ENCODE data around the gene TCERG1L.
"Not testable (repeated sequence)": the region's sequence is repeated elsewhere in the genome, so short reads cannot be mapped to it uniquely, and the experiment has no call there.

The TCERG1L gene

GRCh38 chr10:131141645-131142516, 169.6 kb downstream of the TCERG1L start:
- Histone ChIP-seq H3K9me3 (replicated peaks; ENCODE audit: low read length) (peaks cover 21% of the 10 kb centered on the region), H3K36me3 (ENCODE audit: insufficient read depth, low read length) (no peaks in the 10 kb centered on the region), H3K27me3 (ENCODE audit: control insufficient read depth, insufficient read depth, low read length) (no peaks in the 10 kb centered on the region), H3K4me2 (ENCODE audit: low read length) (no peak overlapping the region), H3K4me3 (ENCODE audit: low read length) (no peak overlapping the region), H3K4me1 (ENCODE audit: control insufficient read depth, insufficient read depth, low read length) (no peaks in the 10 kb centered on the region), H3K9ac (ENCODE audit: low read depth, low read length) (no peak overlapping the region)

DNA sequence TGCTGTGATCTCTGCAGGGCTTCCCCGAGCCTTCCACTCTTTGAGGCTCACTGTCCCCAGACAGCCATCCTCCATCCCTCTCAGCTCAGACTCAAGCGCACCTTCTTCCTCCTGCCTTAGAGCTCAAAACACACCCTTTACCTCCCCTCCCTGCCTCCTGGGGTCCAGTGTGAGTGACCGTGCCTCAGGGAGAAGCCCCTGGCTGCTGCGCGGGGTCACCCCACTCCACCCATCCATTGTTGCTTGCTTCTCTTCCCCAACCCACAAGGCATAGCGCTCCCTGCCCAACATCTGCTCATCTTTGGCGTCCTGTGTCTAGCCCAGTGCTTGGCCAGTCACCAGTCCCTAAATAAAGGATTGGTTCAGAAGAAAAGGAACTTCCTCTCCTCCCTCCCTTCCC, 170.3 kb downstream of the TCERG1L start:
- Histone ChIP-seq H3K9me3 (replicated peaks; ENCODE audit: low read length) (peaks cover 21% of the 10 kb centered on the region), H3K4me3 (ENCODE audit: low read length) (no peak overlapping the region), H3K27me3 (ENCODE audit: control insufficient read depth, insufficient read depth, low read length) (no peaks in the 10 kb centered on the region), H3K36me3 (ENCODE audit: insufficient read depth, low read length) (no peaks in the 10 kb centered on the region), H3K4me2 (ENCODE audit: low read length) (no peak overlapping the region), H3K4me1 (ENCODE audit: control insufficient read depth, insufficient read depth, low read length) (no peaks in the 10 kb centered on the region), H3K9ac (ENCODE audit: low read depth, low read length) (no peak overlapping the region)

DNA sequence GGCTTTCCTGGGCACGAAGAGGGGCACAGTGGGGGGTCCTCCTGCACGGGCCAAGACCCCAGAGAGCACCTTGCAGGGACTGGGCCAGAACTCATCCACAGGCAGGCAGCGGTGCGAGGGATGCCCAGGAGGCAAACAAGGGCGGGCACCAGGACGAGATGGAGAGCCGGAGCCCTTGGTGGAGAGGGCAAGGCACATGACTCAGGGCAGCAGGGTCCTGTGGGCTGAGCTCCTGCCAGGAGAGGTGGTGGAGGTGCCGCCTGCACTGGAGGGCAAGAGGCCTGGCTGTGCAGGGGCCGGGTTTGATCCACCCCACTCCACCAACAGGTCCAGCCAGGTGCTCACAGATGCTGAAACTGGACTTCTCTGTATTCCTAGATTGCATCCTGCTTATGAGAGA, 170.9 kb downstream of the TCERG1L start:
- Histone ChIP-seq H3K4me1 (ENCODE audit: control insufficient read depth, insufficient read depth, low read length) (no peaks in the 10 kb centered on the region), H3K36me3 (ENCODE audit: insufficient read depth, low read length) (no peaks in the 10 kb centered on the region), H3K4me2 (ENCODE audit: low read length) (no peak overlapping the region), H3K27me3 (ENCODE audit: control insufficient read depth, insufficient read depth, low read length) (no peaks in the 10 kb centered on the region), H3K9ac (ENCODE audit: low read depth, low read length) (no peak overlapping the region), H3K9me3 (replicated peaks; ENCODE audit: low read length) (peaks cover 21% of the 10 kb centered on the region), H3K4me3 (ENCODE audit: low read length) (no peak overlapping the region)

GRCh38 chr10:131137223-131137622, 174.3 kb downstream of the TCERG1L start:
- Histone ChIP-seq H3K9ac (ENCODE audit: low read depth, low read length) (no peak overlapping the region), H3K27me3 (ENCODE audit: control insufficient read depth, insufficient read depth, low read length) (no peaks in the 10 kb centered on the region), H3K4me3 (ENCODE audit: low read length) (no peak overlapping the region), H3K4me2 (ENCODE audit: low read length) (no peak overlapping the region), H3K9me3 (replicated peaks; ENCODE audit: low read length) (peaks cover 19% of the 10 kb centered on the region), H3K36me3 (ENCODE audit: insufficient read depth, low read length) (no peaks in the 10 kb centered on the region), H3K4me1 (ENCODE audit: control insufficient read depth, insufficient read depth, low read length) (no peaks in the 10 kb centered on the region)

- H3K9ac ChIP-seq (ENCODE audit: low read depth, low read length); H3K36me3 ChIP-seq (ENCODE audit: insufficient read depth, low read length); H3K27me3 ChIP-seq (ENCODE audit: control insufficient read depth, insufficient read depth, low read length); H3K4me3 ChIP-seq (ENCODE audit: low read length); H3K4me1 ChIP-seq (ENCODE audit: control insufficient read depth, insufficient read depth, low read length); H3K4me2 ChIP-seq (ENCODE audit: low read length): not testable (repeated sequence)
- H3K9me3 ChIP-seq (replicated peaks; ENCODE audit: low read length), result peaks cover 18% of the 10 kb centered on the region
These were observed 175.2 kb downstream of the TCERG1L start for GRCh38 chr10:131136336-131136735.

DNA sequence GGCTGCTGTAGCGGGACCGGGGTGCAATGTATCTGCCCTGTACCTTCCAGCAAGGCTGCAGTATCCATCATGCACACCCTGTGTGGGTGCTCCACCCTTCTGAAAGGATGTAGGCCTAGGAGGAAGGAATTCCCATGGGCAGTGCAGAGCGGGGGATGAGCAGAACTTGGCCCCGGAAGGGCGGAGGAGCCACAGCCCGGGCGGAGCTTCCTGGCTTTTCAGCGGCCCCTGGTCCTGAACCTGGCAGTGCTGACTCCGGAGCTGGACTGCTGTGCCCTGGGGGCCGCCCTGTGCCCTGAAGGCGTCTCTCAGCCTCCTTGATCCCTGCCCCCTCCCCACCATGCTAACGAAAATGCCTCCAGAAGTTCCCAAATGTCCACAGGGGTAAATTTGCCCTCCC, 175.8 kb downstream of the TCERG1L start:
- Histone ChIP-seq H3K9me3 (replicated peaks; ENCODE audit: low read length) (peaks cover 12% of the 10 kb centered on the region), H3K27me3 (ENCODE audit: control insufficient read depth, insufficient read depth, low read length) (no peaks in the 10 kb centered on the region), H3K4me1 (ENCODE audit: control insufficient read depth, insufficient read depth, low read length) (no peaks in the 10 kb centered on the region), H3K9ac (ENCODE audit: low read depth, low read length) (no peak overlapping the region), H3K36me3 (ENCODE audit: insufficient read depth, low read length) (no peaks in the 10 kb centered on the region), H3K4me3 (ENCODE audit: low read length) (no peak overlapping the region), H3K4me2 (ENCODE audit: low read length) (no peak overlapping the region)

GRCh38 chr10:131134651-131135050, 176.9 kb downstream of the TCERG1L start:
- H3K4me3 ChIP-seq (ENCODE audit: low read length), result no peak overlapping the region
- H3K36me3 ChIP-seq (ENCODE audit: insufficient read depth, low read length), result no peaks in the 10 kb centered on the region
- H3K9me3 ChIP-seq (replicated peaks; ENCODE audit: low read length), result peaks cover 8% of the 10 kb centered on the region
- H3K27me3 ChIP-seq (ENCODE audit: control insufficient read depth, insufficient read depth, low read length), result no peaks in the 10 kb centered on the region
- no peaks in the 10 kb centered on the region for H3K4me1 ChIP-seq (ENCODE audit: control insufficient read depth, insufficient read depth, low read length)
- no peak overlapping the region for H3K9ac ChIP-seq (ENCODE audit: low read depth, low read length)
- no peak overlapping the region for H3K4me2 ChIP-seq (ENCODE audit: low read length)

- Histone ChIP-seq H3K9me3 (replicated peaks; ENCODE audit: low read length) (peaks cover 8% of the 10 kb centered on the region), H3K9ac (ENCODE audit: low read depth, low read length) (no peak overlapping the region), H3K27me3 (ENCODE audit: control insufficient read depth, insufficient read depth, low read length) (no peaks in the 10 kb centered on the region), H3K4me2 (ENCODE audit: low read length) (no peak overlapping the region), H3K36me3 (ENCODE audit: insufficient read depth, low read length) (no peaks in the 10 kb centered on the region), H3K4me3 (ENCODE audit: low read length) (no peak overlapping the region), H3K4me1 (ENCODE audit: control insufficient read depth, insufficient read depth, low read length) (no peaks in the 10 kb centered on the region)
These were observed 177.4 kb downstream of the TCERG1L start for GRCh38 chr10:131134001-131134576.

DNA sequence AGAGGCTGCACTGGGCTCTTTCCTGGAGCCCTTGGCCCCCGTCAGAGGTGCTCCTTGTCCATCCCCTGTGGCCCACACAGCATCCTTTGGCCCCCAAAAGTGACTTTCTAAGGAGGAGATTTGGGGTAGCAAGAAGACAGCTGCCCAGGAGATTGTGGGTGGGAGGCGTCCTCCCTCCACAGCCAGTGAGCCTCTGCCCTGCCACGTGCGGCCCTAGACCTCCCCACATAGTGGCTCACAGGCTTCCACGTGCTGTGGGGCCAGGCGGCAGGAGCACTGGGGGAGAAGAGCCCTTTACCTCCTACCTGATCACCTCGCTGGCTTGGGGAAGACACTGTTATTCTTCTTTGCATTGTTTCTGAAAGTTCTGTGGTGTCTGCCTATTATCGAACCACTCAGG, 178.8 kb downstream of the TCERG1L start:
- Histone ChIP-seq H3K4me1 (ENCODE audit: control insufficient read depth, insufficient read depth, low read length) (no peaks in the 10 kb centered on the region), H3K4me2 (ENCODE audit: low read length) (no peak overlapping the region), H3K27me3 (ENCODE audit: control insufficient read depth, insufficient read depth, low read length) (no peaks in the 10 kb centered on the region), H3K4me3 (ENCODE audit: low read length) (no peak overlapping the region), H3K36me3 (ENCODE audit: insufficient read depth, low read length) (no peaks in the 10 kb centered on the region), H3K9me3 (replicated peaks; ENCODE audit: low read length) (peaks cover 16% of the 10 kb centered on the region), H3K9ac (ENCODE audit: low read depth, low read length) (no peak overlapping the region)

DNA sequence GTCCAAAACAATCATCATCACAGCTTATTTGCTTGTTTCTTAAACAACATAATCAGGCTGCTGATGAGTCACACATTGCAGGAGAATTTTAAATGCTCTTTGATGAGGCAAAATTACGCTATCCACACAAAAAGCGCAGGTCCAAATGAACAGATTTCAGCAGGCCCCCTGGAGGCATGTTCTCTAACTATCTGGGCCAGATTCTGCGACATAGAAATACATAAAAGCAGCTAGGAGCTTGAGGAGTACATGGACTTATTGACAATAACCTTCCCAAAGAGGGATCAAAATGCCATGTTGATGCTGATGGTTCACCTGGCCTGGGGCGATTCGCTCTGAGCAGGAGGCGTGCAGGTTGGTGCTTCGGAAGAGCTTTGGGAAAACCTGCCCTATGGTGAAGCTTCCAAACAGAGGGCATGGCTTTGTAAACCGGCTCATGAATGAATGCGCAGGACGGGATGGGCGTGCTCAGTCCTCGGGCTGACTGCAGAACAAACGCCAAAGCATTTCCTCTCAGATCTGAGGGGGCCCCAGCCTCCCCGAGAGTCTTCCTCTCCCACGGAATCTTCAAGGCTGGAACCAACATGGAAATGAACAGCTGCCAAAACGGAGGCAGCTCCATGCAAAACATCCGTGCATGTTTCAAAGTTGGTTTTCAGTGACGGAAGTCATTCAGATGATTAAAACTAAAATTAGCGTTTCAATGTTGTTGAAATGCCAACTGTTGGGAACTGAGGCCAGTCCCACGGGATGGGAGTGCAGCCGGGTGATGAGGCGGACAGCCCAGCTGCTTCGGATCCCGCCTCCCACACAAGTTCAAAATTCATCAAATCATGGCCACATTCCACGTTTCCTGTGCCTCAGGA, 179.6 kb downstream of the TCERG1L start:
- Histone ChIP-seq H3K9me3 (replicated peaks; ENCODE audit: low read length) (peaks cover 12% of the 10 kb centered on the region), H3K36me3 (ENCODE audit: insufficient read depth, low read length) (no peaks in the 10 kb centered on the region), H3K4me2 (ENCODE audit: low read length) (no peak overlapping the region), H3K9ac (ENCODE audit: low read depth, low read length) (no peak overlapping the region), H3K27me3 (ENCODE audit: control insufficient read depth, insufficient read depth, low read length) (no peaks in the 10 kb centered on the region), H3K4me1 (ENCODE audit: control insufficient read depth, insufficient read depth, low read length) (no peaks in the 10 kb centered on the region), H3K4me3 (ENCODE audit: low read length) (no peak overlapping the region)

- Histone ChIP-seq H3K4me2 (ENCODE audit: low read length) (no peak overlapping the region), H3K4me1 (ENCODE audit: control insufficient read depth, insufficient read depth, low read length) (no peaks in the 10 kb centered on the region), H3K9ac (ENCODE audit: low read depth, low read length) (no peak overlapping the region), H3K9me3 (replicated peaks; ENCODE audit: low read length) (peaks cover 18% of the 10 kb centered on the region), H3K27me3 (ENCODE audit: control insufficient read depth, insufficient read depth, low read length) (no peaks in the 10 kb centered on the region), H3K4me3 (ENCODE audit: low read length) (no peak overlapping the region), H3K36me3 (ENCODE audit: insufficient read depth, low read length) (no peaks in the 10 kb centered on the region)
These were observed 181.5 kb downstream of the TCERG1L start for GRCh38 chr10:131130025-131130424.
